ENCODE measurements around the gene RNF20. TPM values are rescaled to one million over a fixed set of nuclear protein-coding genes. Genes with fewer than 3 reads are reported as not detected.

Gene RNF20
- total RNA-seq, 1 donor, result 37.7 TPM

DNA sequence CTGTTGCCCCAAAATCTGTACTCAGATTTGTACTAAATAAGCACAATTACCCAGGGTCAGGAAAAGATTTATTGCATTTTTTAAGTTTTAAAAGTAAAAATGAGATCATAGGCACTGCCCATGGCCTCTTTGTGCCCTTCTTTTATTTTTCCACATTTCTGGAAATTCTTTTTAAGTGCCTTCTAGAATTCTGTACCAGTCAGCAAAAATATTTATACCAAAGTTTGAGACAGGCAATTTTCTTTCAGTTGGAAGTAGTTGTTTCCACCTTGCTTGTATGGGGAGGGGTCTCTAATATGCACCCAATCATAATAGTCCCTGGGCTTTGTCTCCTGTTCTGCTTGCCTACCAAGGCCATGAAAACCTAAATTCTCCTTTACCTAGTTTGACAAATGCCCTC, 5.6 kb upstream of the RNF20 start:
- H3K4me3 ChIP-seq (ENCODE audit: low read depth, low read length), result no peak overlapping the region
- no peak for DNase-seq (ENCODE audit: low read depth)
- TF ChIP-seq, protein P1, sequence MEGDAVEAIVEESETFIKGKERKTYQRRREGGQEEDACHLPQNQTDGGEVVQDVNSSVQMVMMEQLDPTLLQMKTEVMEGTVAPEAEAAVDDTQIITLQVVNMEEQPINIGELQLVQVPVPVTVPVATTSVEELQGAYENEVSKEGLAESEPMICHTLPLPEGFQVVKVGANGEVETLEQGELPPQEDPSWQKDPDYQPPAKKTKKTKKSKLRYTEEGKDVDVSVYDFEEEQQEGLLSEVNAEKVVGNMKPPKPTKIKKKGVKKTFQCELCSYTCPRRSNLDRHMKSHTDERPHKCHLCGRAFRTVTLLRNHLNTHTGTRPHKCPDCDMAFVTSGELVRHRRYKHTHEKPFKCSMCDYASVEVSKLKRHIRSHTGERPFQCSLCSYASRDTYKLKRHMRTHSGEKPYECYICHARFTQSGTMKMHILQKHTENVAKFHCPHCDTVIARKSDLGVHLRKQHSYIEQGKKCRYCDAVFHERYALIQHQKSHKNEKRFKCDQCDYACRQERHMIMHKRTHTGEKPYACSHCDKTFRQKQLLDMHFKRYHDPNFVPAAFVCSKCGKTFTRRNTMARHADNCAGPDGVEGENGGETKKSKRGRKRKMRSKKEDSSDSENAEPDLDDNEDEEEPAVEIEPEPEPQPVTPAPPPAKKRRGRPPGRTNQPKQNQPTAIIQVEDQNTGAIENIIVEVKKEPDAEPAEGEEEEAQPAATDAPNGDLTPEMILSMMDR (IDR thresholded peaks at IDR 0.05; ENCODE audit: insufficient read depth, low read length), result no peak

DNA sequence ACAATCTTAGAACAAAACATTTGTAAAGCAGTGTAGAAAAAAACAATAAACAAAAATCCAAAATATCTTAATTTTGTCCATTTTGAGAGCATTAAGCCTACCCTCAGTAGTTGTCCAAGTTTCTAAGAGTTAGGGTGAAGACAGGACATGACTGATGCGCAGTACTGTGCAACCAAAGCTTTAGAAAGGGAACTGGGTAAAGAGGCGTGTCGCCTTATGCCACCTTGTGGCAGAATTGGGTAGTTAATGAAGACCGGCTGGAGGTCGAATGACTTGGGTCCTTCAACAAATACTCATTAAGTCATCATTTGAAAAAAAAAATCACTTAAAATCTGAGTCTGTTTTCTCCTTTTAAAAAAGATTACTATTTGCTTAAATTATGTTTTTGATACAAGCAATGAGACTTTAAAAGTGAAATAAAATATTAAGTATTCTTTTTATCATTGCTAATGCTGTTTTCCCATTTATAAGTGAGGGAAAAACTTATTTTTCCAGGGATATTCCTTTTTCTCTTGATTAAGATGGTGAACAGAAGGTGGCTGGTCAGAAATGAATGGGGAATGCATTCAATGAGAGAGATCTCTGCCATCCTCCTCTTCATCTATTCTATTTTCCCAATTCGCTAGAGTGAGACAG, 3.5 kb upstream of the RNF20 start:
- DNase-seq (ENCODE audit: low read depth), result peak; percentile 82
- H3K4me3 ChIP-seq (ENCODE audit: low read depth, low read length), result no peak overlapping the region
- TF ChIP-seq, protein P1 (IDR thresholded peaks at IDR 0.05; ENCODE audit: insufficient read depth, low read length), result peak; percentile 83

DNA sequence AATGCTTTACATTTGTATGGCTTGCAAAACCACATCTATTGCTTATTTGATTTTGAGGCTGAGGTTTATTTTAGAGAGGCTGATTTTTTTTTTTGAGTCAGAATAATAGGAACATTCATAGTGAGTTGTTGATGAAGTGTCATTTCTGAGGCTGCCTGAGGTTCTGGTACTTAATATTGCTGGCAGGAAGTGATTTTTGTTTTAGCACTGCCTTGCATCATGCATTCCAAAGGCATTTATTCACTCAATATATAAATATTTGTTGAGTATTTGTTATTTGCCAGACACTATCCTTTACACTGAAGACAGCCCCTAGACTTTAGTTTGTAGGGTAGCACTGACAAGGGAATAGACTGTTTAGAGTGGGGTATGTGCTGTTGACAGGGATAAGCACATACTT, 2.7 kb downstream of the RNF20 start:
- DNase-seq (ENCODE audit: low read depth), result peak; percentile 29
- H3K4me3 ChIP-seq (ENCODE audit: low read depth, low read length), result no peak overlapping the region
- TF ChIP-seq, protein P1 (IDR thresholded peaks at IDR 0.05; ENCODE audit: insufficient read depth, low read length), result no peak

DNA sequence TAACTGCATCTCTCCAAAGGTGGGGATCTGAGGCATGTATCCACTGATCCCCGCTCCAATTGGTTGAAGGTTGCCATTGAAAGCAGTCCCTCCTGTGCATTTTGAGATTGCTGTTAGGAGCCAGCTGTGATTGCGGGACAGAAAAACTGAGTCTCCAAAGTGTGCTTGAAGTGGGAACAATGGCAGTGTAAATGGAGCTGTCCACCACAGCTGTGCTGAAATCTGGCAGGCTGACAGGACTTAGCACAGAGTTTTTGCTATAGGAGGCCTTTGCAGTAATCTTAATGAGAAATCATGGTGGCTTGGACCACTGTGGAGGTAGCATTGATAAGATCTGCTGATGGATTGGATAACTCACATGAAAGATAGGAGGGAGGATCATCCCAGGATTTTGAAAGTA, 3.3 kb downstream of the RNF20 start:
- peak; percentile 43 for DNase-seq (ENCODE audit: low read depth)
- TF ChIP-seq, protein P1 (IDR thresholded peaks at IDR 0.05; ENCODE audit: insufficient read depth, low read length), result no peak
- H3K4me3 ChIP-seq (ENCODE audit: low read depth, low read length), result no peak overlapping the region

DNA sequence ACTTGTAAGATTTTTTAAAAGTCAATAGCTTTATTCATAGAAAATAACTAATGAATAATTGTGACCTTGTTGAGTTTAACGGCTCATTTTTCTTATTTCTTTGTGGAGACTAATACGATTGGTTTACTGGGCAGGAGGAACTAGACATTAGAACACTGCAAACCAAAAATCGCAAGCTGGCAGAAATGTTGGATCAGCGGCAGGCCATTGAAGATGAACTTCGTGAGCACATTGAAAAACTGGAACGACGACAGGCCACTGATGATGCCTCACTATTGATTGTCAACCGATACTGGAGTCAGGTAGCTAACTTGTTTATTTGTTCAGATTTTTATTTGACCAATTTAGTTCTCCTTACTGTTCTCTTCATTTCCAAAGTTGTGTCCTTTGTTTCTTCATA, 6.4 kb downstream of the RNF20 start:
- H3K4me3 ChIP-seq (ENCODE audit: low read depth, low read length), result no peak overlapping the region
- TF ChIP-seq, protein P1 (IDR thresholded peaks at IDR 0.05; ENCODE audit: insufficient read depth, low read length), result no peak
- DNase-seq (ENCODE audit: low read depth), result no peak

DNA sequence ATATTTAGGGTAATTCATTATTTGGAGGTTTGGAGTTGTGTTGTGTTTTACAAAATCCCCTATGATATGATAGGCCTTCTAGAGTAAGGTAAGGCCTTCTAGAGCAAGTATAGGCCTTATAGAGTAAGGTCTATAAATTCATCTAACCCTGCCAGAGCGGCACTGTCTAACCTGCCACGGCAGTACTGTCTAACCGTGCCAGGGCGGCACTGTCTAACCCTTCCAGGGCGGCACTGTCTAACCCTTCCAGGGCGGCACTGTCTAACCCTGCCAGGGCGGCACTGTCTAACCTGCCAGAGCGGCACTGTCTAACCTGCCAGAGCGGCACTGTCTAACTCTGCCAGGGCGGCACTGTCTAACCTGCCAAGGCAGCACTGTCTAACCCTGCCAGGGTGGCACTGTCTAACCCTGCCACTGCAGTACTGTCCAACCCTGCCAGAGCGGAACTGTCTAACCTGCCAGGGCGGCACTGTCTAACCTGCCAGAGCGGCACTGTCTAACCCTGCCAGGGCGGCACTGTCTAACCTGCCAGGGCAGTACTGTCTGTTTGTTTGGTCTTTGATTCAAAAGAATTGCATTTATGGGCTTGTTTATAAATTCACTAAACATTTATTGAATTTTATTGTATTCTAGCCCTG, 9.6 kb downstream of the RNF20 start:
- TF ChIP-seq, protein P1 (IDR thresholded peaks at IDR 0.05; ENCODE audit: insufficient read depth, low read length), result no peak

More for the DNA sequence above, 9.6 kb downstream of the RNF20 start:
- H3K4me3 ChIP-seq (ENCODE audit: low read depth, low read length), result no peak overlapping the region
- DNase-seq (ENCODE audit: low read depth), result no peak

Data from fibroblast of the aortic adventitia (primary cell).